ENCODE data around the gene GPATCH2L. TPM values are rescaled to one million over a fixed set of nuclear protein-coding genes. Genes with fewer than 3 reads are reported as not detected.

Gene GPATCH2L
- total RNA-seq, 2 donors from 2014 or later: 111 to 116 TPM

GRCh38 chr14:76237349-76237990 lies 85.7 kb downstream of the GPATCH2L start:
- H3K36me3 Mint-ChIP-seq (ENCODE audit: low read depth): peaks cover 17% of the 10 kb centered on the region
- H3K4me3 Mint-ChIP-seq: no peak overlapping the region
- H3K27me3 ChIP-seq (ENCODE audit: control insufficient read depth, insufficient read depth, low read length, poor library complexity, severe bottlenecking): no peaks in the 10 kb centered on the region
- H3K27ac ChIP-seq (ENCODE audit: low read depth, low read length): no peak overlapping the region
- H3K9me3 Mint-ChIP-seq: peaks cover 21% of the 10 kb centered on the region
- H3K9ac ChIP-seq (ENCODE audit: extremely low read depth, low read length, poor library complexity, severe bottlenecking): no peak overlapping the region
- peak overlapping the region; percentile 25 for H3K27ac Mint-ChIP-seq
- H3K4me1 ChIP-seq (ENCODE audit: control insufficient read depth, insufficient read depth, low read length): no peaks in the 10 kb centered on the region
- H3K9me3 ChIP-seq (ENCODE audit: control insufficient read depth, low read length): peaks cover 19% of the 10 kb centered on the region
- no peak for DNase-seq
- TF ChIP-seq CTCF (conservative IDR thresholded peaks at IDR 0.05): peak; percentile 41
- WGBS, 2 experiments (ENCODE audit: insufficient coverage in 1 of 2, insufficient read length in 1 of 2): 69 to 83% methylated on average over 3 to 6 of the region's 6 CpGs
- H3K4me1 Mint-ChIP-seq: no peaks in the 10 kb centered on the region
- H3K36me3 ChIP-seq (ENCODE audit: control insufficient read depth, insufficient read depth, low read length): peaks cover 3% of the 10 kb centered on the region
- no peak overlapping the region for H3K4me3 ChIP-seq (ENCODE audit: low read length)
- H3K27me3 Mint-ChIP-seq (ENCODE audit: insufficient read depth): no peaks in the 10 kb centered on the region

DNA sequence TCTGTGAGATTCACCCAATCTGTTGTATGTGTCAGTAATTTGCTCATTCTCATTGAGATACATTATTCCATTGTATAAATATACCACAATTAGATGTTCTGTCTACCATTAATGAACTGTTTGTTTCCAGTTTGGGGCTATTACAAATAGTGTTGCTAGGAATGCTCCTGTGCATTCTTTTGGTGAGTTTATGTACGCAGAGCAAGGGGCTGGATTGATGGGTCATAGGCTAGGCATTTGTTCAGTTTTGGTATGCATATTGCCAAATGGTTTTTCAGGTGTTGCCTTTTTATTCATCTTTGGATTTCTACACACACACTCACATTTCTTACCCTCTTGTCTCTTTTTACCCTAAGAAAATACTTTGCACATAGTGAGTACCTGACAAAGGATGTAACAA lies 93.4 kb downstream of the GPATCH2L start:
- Histone ChIP-seq H3K36me3 (ENCODE audit: control insufficient read depth, insufficient read depth, low read length) (no peaks in the 10 kb centered on the region), H3K4me1 (ENCODE audit: control insufficient read depth, insufficient read depth, low read length) (no peaks in the 10 kb centered on the region), H3K9ac (ENCODE audit: extremely low read depth, low read length, poor library complexity, severe bottlenecking) (no peak overlapping the region), H3K9me3 (ENCODE audit: control insufficient read depth, low read length) (peaks cover 15% of the 10 kb centered on the region), H3K4me3 (ENCODE audit: low read length) (no peak overlapping the region), H3K27me3 (ENCODE audit: control insufficient read depth, insufficient read depth, low read length, poor library complexity, severe bottlenecking) (no peaks in the 10 kb centered on the region), H3K27ac (ENCODE audit: low read depth, low read length) (no peak overlapping the region)
- Mint-ChIP-seq H3K27ac (no peak overlapping the region), H3K4me3 (no peak overlapping the region), H3K4me1 (peaks cover 9% of the 10 kb centered on the region), H3K36me3 (ENCODE audit: low read depth) (peaks cover 4% of the 10 kb centered on the region), H3K9me3 (peaks cover 14% of the 10 kb centered on the region), H3K27me3 (ENCODE audit: insufficient read depth) (peaks cover 3% of the 10 kb centered on the region)
- WGBS, 2 experiments (ENCODE audit: insufficient coverage in 1 of 2, insufficient read length in 1 of 2): 100% methylated on average over 1 of the region's 1 CpG; no CpG with 5 or more reads in 1 of the 2 experiments
- no peak for TF ChIP-seq CTCF (conservative IDR thresholded peaks at IDR 0.05)
- no peak for DNase-seq

- TF ChIP-seq CTCF (conservative IDR thresholded peaks at IDR 0.05): no peak
- Histone ChIP-seq H3K4me3 (ENCODE audit: low read length) (peak overlapping the region; percentile 36), H3K27ac (ENCODE audit: low read depth, low read length) (no peak overlapping the region), H3K4me1 (ENCODE audit: control insufficient read depth, insufficient read depth, low read length) (no peaks in the 10 kb centered on the region), H3K36me3 (ENCODE audit: control insufficient read depth, insufficient read depth, low read length) (no peaks in the 10 kb centered on the region), H3K9ac (ENCODE audit: extremely low read depth, low read length, poor library complexity, severe bottlenecking) (no peak overlapping the region), H3K9me3 (ENCODE audit: control insufficient read depth, low read length) (no peaks in the 10 kb centered on the region), H3K27me3 (ENCODE audit: control insufficient read depth, insufficient read depth, low read length, poor library complexity, severe bottlenecking) (no peaks in the 10 kb centered on the region)
- Mint-ChIP-seq H3K9me3 (no peaks in the 10 kb centered on the region), H3K4me1 (peaks cover 18% of the 10 kb centered on the region), H3K36me3 (ENCODE audit: low read depth) (no peaks in the 10 kb centered on the region), H3K27ac (no peak overlapping the region), H3K27me3 (ENCODE audit: insufficient read depth) (peaks cover 4% of the 10 kb centered on the region), H3K4me3 (no peak overlapping the region)
- WGBS, 2 experiments (ENCODE audit: insufficient coverage in 1 of 2, insufficient read length in 1 of 2): 62 to 63% methylated on average over 6 to 9 of the region's 9 CpGs
- peak; percentile 37 for DNase-seq
Observed at GRCh38 chr14:76250302-76250701, 98.6 kb downstream of the GPATCH2L start.

Measured in endodermal cell (in vitro differentiated cells).